ENCODE results near the gene RGCC.

Gene RGCC

GRCh38 chr13:41516760-41517159 lies 59.4 kb downstream of the RGCC start:
- H3K4me3 ChIP-seq (ENCODE audit: low read depth, low read length), result no peak overlapping the region
- ChIA-PET CTCF (no interaction called here), POLR2A (no interaction called here)
- no peak for DNase-seq (ENCODE audit: low read depth, low spot score)
- TF ChIP-seq, protein P1, sequence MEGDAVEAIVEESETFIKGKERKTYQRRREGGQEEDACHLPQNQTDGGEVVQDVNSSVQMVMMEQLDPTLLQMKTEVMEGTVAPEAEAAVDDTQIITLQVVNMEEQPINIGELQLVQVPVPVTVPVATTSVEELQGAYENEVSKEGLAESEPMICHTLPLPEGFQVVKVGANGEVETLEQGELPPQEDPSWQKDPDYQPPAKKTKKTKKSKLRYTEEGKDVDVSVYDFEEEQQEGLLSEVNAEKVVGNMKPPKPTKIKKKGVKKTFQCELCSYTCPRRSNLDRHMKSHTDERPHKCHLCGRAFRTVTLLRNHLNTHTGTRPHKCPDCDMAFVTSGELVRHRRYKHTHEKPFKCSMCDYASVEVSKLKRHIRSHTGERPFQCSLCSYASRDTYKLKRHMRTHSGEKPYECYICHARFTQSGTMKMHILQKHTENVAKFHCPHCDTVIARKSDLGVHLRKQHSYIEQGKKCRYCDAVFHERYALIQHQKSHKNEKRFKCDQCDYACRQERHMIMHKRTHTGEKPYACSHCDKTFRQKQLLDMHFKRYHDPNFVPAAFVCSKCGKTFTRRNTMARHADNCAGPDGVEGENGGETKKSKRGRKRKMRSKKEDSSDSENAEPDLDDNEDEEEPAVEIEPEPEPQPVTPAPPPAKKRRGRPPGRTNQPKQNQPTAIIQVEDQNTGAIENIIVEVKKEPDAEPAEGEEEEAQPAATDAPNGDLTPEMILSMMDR (IDR thresholded peaks at IDR 0.05; ENCODE audit: insufficient read depth, low read length, missing control alignments), result no peak

GRCh38 chr13:41520016-41520659 lies 62.8 kb downstream of the RGCC start:
- ChIA-PET POLR2A (no interaction called here), CTCF (no interaction called here)
- no peak for DNase-seq (ENCODE audit: low read depth, low spot score)
- TF ChIP-seq, protein P1 (IDR thresholded peaks at IDR 0.05; ENCODE audit: insufficient read depth, low read length, missing control alignments), result no peak
- no peak overlapping the region for H3K4me3 ChIP-seq (ENCODE audit: low read depth, low read length)

Measured in AG04449 (cell line).